ENCODE results near the gene NDUFAF2. TPM values are rescaled to one million over a fixed set of nuclear protein-coding genes. Genes with fewer than 3 reads are reported as not detected.

Gene NDUFAF2
- total RNA-seq, 3 donors from 2014 or later (not counting 1 experiment from before 2014, with no cell fraction given) = 5.6 to 7.6 (median 7.0) TPM

DNA sequence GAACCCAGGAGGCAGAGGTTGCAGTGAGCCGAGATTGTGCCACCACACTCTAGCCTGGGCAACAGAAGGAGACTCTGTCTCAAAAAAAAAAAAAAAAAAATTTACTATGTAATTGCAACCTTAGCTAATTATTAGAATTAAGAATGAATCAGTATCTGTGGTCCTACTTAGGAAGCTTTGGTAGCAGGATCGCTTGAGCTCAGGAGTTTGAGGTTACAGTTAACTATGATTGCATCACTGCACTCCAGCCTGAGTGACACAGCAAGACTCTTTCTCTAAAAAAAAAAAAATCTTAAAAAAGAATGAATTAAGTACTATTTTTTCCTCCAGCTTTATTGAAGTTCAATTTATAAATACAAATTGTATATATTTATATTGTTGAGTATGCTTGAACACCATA lies 16.7 kb downstream of the NDUFAF2 start:
- 62% methylated on average over 2 of the region's 2 CpGs for WGBS (ENCODE audit: insufficient coverage)
- no peaks in the 10 kb centered on the region for H3K36me3 Mint-ChIP-seq
- H3K4me3 Mint-ChIP-seq = no peak overlapping the region
- TF ChIP-seq, protein P1, sequence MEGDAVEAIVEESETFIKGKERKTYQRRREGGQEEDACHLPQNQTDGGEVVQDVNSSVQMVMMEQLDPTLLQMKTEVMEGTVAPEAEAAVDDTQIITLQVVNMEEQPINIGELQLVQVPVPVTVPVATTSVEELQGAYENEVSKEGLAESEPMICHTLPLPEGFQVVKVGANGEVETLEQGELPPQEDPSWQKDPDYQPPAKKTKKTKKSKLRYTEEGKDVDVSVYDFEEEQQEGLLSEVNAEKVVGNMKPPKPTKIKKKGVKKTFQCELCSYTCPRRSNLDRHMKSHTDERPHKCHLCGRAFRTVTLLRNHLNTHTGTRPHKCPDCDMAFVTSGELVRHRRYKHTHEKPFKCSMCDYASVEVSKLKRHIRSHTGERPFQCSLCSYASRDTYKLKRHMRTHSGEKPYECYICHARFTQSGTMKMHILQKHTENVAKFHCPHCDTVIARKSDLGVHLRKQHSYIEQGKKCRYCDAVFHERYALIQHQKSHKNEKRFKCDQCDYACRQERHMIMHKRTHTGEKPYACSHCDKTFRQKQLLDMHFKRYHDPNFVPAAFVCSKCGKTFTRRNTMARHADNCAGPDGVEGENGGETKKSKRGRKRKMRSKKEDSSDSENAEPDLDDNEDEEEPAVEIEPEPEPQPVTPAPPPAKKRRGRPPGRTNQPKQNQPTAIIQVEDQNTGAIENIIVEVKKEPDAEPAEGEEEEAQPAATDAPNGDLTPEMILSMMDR (IDR thresholded peaks at IDR 0.05) = no peak
- no peaks in the 10 kb centered on the region for H3K27me3 Mint-ChIP-seq (ENCODE audit: low read depth in 2 of 2)
- no peak overlapping the region for H3K27ac ChIP-seq (ENCODE audit: low read length)
- H3K4me1 ChIP-seq (ENCODE audit: control insufficient read depth, insufficient read depth, low read length) = no peaks in the 10 kb centered on the region
- no peaks in the 10 kb centered on the region for H3K27me3 ChIP-seq (ENCODE audit: control insufficient read depth, insufficient read depth, low read length)
- ATAC-seq = no peak
- no peaks in the 10 kb centered on the region for H3K9me3 ChIP-seq (ENCODE audit: control insufficient read depth, insufficient read depth, low read length)
- no peak overlapping the region for H3K4me3 ChIP-seq (ENCODE audit: low read length)
- DNase-seq = no peak
- no peaks in the 10 kb centered on the region for H3K36me3 ChIP-seq (ENCODE audit: control insufficient read depth, insufficient read depth, low read length)
- intact Hi-C loops (cut with micrococcal nuclease) = no loop called here
- H3K4me1 Mint-ChIP-seq = peaks cover 5 to 6% of the 10 kb centered on the region in 2 donors
- peaks cover 0 to 4% of the 10 kb centered on the region in 2 donors for H3K9me3 Mint-ChIP-seq
- H3K27ac Mint-ChIP-seq = no peak overlapping the region

DNA sequence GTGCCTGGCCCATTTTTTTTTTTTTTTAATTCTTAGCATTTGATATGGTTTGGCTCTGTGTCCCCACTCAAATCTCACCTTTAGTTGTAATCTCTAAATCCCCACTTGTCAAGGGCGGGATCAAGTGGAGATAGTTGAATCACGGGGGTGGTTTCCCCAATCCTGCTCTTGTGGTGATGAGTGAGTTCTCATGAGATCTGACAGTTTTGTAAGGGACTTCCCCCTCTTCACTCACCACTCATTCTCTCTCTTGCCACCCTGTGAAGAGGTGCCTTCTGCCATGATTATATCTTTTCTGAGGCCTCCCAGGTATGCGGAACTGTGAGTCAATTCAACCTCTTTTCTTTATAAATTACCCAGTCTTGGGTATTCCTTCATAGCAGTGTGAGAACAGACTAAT lies 27.2 kb downstream of the NDUFAF2 start:
- 50% methylated on average over 1 of the region's 3 CpGs for WGBS (ENCODE audit: insufficient coverage)
- ATAC-seq (peak; percentile 24 to 70 (median 64)), DNase-seq (peak in 1 of 2 donors; percentile 12)
- Histone ChIP-seq H3K4me1 (ENCODE audit: control insufficient read depth, insufficient read depth, low read length) (no peaks in the 10 kb centered on the region), H3K4me3 (ENCODE audit: low read length) (no peak overlapping the region), H3K27me3 (ENCODE audit: control insufficient read depth, insufficient read depth, low read length) (no peaks in the 10 kb centered on the region), H3K9me3 (ENCODE audit: control insufficient read depth, insufficient read depth, low read length) (no peaks in the 10 kb centered on the region), H3K27ac (ENCODE audit: low read length) (no peak overlapping the region), H3K36me3 (ENCODE audit: control insufficient read depth, insufficient read depth, low read length) (no peaks in the 10 kb centered on the region)
- Mint-ChIP-seq H3K9me3 (peaks cover 4 to 16% of the 10 kb centered on the region in 2 donors), H3K4me3 (no peak overlapping the region), H3K27ac (no peak overlapping the region), H3K27me3 (ENCODE audit: low read depth in 2 of 2) (no peaks in the 10 kb centered on the region), H3K4me1 (peaks cover 17% of the 10 kb centered on the region in 2 donors), H3K36me3 (peaks cover 17% of the 10 kb centered on the region)
- intact Hi-C loops (cut with micrococcal nuclease) = no loop called here
- TF ChIP-seq, protein P1 (IDR thresholded peaks at IDR 0.05) = no peak

GRCh38 chr5:60977956-60978737 lies 33.1 kb downstream of the NDUFAF2 start:
- no peak overlapping the region for H3K4me3 ChIP-seq (ENCODE audit: low read length)
- H3K9me3 ChIP-seq (ENCODE audit: control insufficient read depth, insufficient read depth, low read length) = peaks cover 3% of the 10 kb centered on the region
- H3K36me3 ChIP-seq (ENCODE audit: control insufficient read depth, insufficient read depth, low read length) = no peaks in the 10 kb centered on the region
- H3K27ac Mint-ChIP-seq = no peak overlapping the region
- intact Hi-C loops (cut with micrococcal nuclease) = no loop called here
- H3K4me3 Mint-ChIP-seq = no peak overlapping the region
- H3K27me3 Mint-ChIP-seq (ENCODE audit: low read depth in 2 of 2) = no peaks in the 10 kb centered on the region
- H3K27me3 ChIP-seq (ENCODE audit: control insufficient read depth, insufficient read depth, low read length) = no peaks in the 10 kb centered on the region
- no peak for DNase-seq
- no peaks in the 10 kb centered on the region for H3K4me1 ChIP-seq (ENCODE audit: control insufficient read depth, insufficient read depth, low read length)
- WGBS (ENCODE audit: insufficient coverage) = 98% methylated on average over 8 of the region's 9 CpGs
- H3K36me3 Mint-ChIP-seq = peaks cover 5% of the 10 kb centered on the region
- TF ChIP-seq, protein P1 (IDR thresholded peaks at IDR 0.05) = no peak
- H3K4me1 Mint-ChIP-seq = peaks cover 2 to 7% of the 10 kb centered on the region in 2 donors
- H3K9me3 Mint-ChIP-seq = peaks cover 8 to 9% of the 10 kb centered on the region in 2 donors
- H3K27ac ChIP-seq (ENCODE audit: low read length) = no peak overlapping the region
- ATAC-seq = no peak

All from natural killer cell (primary cell).